Astrocyte of the spinal cord (primary cell): ENCODE data around the gene UPK1B.

ENCODE experiments used
- DNase-seq: peaks from one replicate; pipeline ENCODE4 v3.0.0; 2011; ENCODE audit warnings: low read depth, low spot score
- H3K4me3 ChIP-seq: 2 replicates; pipeline ENCODE4 v1.5.1; 2011; ENCODE audit warnings: low read depth, mild to moderate bottlenecking, low read length, moderate library complexity
- CTCF ChIP-seq: IDR thresholded peaks from 2 replicates; pipeline ENCODE4 v1.5.1; 2012; ENCODE audit warnings: low read depth, mild to moderate bottlenecking, low read length, inconsistent platforms
- in situ Hi-C: cut with HindIII; loops from 2 replicates; pipeline ENCODE4 v1.10.0; 2017; ENCODE audit warnings: low sequenced_read_pairs

Gene UPK1B

GRCh38 chr3:119176778-119177177 lies 3.4 kb downstream of the UPK1B start:
- DNase-seq: no peak
- no peak for TF ChIP-seq CTCF
- in situ Hi-C loops: no loop called here
- H3K4me3 ChIP-seq: no peak overlapping the region

GRCh38 chr3:119177321-119177720 lies 3.9 kb downstream of the UPK1B start:
- TF ChIP-seq CTCF: no peak
- in situ Hi-C loops: no loop called here
- no peak overlapping the region for H3K4me3 ChIP-seq
- DNase-seq: no peak

- in situ Hi-C loops: no loop called here
- H3K4me3 ChIP-seq: no peak overlapping the region
- no peak for TF ChIP-seq CTCF
- DNase-seq: no peak
These were observed 8.4 kb downstream of the UPK1B start for GRCh38 chr3:119181765-119182164.

- TF ChIP-seq CTCF: no peak
- DNase-seq: no peak
- H3K4me3 ChIP-seq: no peak overlapping the region
- in situ Hi-C loops: no loop called here
These were observed 10.7 kb downstream of the UPK1B start for GRCh38 chr3:119184111-119184510.

GRCh38 chr3:119184796-119185570 lies 11.6 kb downstream of the UPK1B start:
- TF ChIP-seq CTCF: no peak
- H3K4me3 ChIP-seq: no peak overlapping the region
- in situ Hi-C loops: no loop called here
- DNase-seq: peak; percentile 71

GRCh38 chr3:119187266-119187665 lies 13.9 kb downstream of the UPK1B start:
- DNase-seq: no peak
- TF ChIP-seq CTCF: no peak
- no peak overlapping the region for H3K4me3 ChIP-seq
- in situ Hi-C loops: no loop called here

- in situ Hi-C loops: no loop called here
- TF ChIP-seq CTCF: no peak
- DNase-seq: no peak
- no peak overlapping the region for H3K4me3 ChIP-seq
These were observed 18.4 kb downstream of the UPK1B start for GRCh38 chr3:119191800-119192199.
